Heart left ventricle (tissue), 13 donors: ENCODE results near the gene CDCA3.

ENCODE experiments used
- POLR2A ChIP-seq, 2 donors: fragments of 450-650 bp; IDR thresholded peaks; one replicate each; pipeline ENCODE4 v1.6.1; 2017; ENCODE audit warnings: antibody characterized with exemption in 2 of 2, mild to moderate bottlenecking in 2 of 2, moderate library complexity in 2 of 2
- TF ChIP-seq, protein P1 (sequence below), 12 donors: fragments of 200-600 bp; sonication (generic) in 4 of 12; IDR thresholded peaks; one replicate each; pipeline versions ENCODE4 v1.5.0 to v1.8.0; 2018 to 2022; ENCODE audit warnings: antibody characterized with exemption in 12 of 12, mild to moderate bottlenecking in 5 of 12
- donor health status: ischemic (EF 13 %, LVEDD 7.1; RV severe dilation, severe dysfunction).
- donor health status: DM: no; HTN: yes; CAD: no.
- donor health status: DM: no; HTN: no; CAD: no.
- donor health status: ischemic (EF 25% LVEDD 6.9; RV normal size, moderate dysfunction).
- donor health status: ischemic (EF 25% LVEDD 5.7; RV mildly dilated, moderate dysfunction).
- donor health status: ischemic (EF 35%, LVEDD 5.7; RV mildly dilated, moderate dysfunction).
- donor health status: nonischemic (EF 11% LVEDD 7.7; RV severe dilation, severe dysfunction).
- donor health status: DM: yes; HTN: yes; CAD: no.
- donor health status: PGD.
- donor health status: ischemic (EF 29% LVEDD 5.4; RV normal size, mild dysfunction).
- donor health status: nonischemic (EF 23%, LVEDD 6.1; RV moderate dilation, normal function).

DNA sequence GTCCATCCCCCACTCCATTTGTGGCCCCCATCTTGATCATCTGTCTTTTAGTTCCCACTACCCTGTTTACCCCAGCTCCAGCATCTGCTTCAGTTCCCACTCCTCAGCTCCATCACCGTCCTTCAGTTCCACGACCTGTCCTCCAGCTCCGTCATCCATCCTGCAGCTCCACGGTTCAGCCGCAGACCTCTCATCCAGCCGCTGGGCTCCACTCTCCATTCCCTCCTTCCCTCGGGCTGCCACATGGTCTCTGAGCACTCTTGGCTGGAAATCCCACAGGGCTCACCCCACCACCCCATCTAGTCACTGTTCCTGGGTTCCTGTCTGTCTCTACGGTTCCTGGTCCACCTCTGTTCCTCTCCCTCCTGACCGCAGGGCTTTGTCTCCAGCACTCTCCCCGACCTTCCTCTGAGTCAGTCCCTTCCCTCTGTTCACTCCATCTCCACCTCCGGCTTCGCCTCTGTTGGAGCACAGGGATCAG is 26.1 kb downstream of the CDCA3 start:
- TF ChIP-seq, protein P1, sequence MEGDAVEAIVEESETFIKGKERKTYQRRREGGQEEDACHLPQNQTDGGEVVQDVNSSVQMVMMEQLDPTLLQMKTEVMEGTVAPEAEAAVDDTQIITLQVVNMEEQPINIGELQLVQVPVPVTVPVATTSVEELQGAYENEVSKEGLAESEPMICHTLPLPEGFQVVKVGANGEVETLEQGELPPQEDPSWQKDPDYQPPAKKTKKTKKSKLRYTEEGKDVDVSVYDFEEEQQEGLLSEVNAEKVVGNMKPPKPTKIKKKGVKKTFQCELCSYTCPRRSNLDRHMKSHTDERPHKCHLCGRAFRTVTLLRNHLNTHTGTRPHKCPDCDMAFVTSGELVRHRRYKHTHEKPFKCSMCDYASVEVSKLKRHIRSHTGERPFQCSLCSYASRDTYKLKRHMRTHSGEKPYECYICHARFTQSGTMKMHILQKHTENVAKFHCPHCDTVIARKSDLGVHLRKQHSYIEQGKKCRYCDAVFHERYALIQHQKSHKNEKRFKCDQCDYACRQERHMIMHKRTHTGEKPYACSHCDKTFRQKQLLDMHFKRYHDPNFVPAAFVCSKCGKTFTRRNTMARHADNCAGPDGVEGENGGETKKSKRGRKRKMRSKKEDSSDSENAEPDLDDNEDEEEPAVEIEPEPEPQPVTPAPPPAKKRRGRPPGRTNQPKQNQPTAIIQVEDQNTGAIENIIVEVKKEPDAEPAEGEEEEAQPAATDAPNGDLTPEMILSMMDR (IDR thresholded peaks at IDR 0.05): no peak
- TF ChIP-seq POLR2A (IDR thresholded peaks at IDR 0.05): no peak
